NCI-H82 treated with DMSO at 0.1 percent for 48 hours (cell line): ENCODE measurements around the gene RCC1.
"Not testable (repeated sequence)": the region's sequence is repeated elsewhere in the genome, so short reads cannot be mapped to it uniquely, and the experiment has no call there.

Experiments used
- DNase-seq: peaks from one replicate; lab custom pipeline; 2025; ENCODE audit not compliant: unreplicated experiment; lab: John Stamatoyannopoulos, UW

RCC1 gene

DNA sequence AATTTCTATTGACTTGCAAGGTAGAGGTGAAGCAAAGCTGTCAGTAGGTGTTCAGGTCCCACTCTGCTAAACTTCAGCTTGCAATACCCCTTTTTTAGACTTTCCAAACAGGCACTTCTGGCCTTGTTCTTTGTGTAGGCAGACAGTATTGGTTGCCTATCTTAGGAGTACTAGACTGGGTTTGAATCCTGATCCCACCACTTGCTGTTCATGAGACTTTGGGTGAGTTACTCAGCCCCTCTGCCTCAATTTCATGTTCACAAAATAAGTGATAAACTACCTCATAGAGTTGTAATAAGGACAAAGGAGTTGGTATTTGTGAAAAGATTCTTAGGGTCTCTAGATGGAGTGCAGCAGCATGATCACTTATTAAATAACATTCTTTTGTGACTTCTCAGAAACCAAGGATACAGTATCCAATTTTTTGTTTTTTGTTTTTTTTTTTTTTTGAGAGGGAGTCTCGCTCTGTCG lies 5.2 kb downstream of the RCC1 start:
- no peak for DNase-seq

DNA sequence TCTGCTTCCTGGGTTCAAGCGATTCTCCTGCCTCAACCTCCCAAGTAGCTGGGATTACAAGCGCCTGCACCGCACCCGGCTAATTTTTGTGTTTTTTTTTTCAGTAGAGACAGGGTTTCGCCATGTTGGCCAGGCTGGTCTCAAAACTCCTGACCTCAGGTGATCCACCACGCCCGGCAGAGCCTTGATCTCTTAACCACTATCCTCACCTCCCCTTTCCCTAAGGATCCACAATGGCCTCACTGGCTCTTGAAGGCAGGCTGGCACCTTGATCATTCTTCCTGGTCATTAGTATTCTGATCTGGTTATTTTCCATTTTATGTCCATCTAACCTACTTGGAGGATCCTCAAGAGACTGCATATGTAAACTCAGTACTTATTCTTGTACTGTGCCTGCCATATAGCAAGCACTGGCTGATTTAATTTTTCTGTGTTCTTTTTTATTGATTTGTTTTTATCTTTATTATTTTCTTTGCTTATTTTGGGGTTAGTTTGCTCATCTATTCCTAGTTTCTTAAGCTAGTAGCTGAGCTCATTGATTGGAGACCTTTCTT lies 6.3 kb downstream of the RCC1 start:
- DNase-seq = no peak

DNA sequence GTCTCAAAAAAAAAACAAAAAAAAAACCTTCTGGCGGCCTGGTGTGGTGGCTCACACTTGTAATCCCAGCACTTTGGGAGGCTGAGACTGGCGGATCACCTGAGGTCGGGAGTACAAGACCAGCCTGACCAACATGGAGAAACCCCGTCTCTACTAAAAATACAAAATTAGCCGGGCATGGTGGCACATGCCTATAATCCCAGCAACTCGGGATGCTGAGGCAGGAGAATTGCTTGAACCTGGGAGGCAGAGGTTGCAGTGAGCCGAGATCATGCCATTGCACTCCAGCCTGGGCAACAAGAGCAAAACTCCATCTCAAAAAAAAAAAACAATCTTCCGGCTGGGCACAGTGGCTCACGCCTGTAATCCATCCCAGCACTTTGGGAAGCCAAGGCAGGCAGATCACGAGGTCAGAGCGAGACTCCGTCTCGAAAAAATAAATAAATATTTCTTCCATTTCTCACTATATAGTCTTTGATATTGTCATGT lies 8.6 kb downstream of the RCC1 start:
- DNase-seq = not testable (repeated sequence)

DNA sequence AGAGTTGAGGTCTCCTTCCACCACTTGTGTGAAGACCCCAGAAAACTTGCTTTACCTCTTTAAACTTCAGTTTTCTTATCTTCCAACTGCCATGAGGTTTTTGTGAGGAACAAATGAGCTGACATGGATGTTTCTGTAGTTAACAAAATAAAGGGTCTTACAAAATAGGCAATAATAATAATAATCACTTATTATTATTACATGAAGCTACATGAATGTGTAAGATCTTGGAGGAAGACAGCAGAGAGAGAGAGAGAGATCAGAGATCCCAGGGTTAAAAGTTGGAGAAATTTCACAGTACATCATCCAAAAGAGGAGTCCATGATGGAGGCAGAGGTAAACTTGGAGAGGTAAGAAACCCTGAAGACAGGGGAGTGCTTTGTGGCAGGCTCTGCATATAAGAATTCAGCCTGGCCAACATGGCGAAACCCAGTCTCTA lies 10.7 kb downstream of the RCC1 start:
- no peak for DNase-seq

DNA sequence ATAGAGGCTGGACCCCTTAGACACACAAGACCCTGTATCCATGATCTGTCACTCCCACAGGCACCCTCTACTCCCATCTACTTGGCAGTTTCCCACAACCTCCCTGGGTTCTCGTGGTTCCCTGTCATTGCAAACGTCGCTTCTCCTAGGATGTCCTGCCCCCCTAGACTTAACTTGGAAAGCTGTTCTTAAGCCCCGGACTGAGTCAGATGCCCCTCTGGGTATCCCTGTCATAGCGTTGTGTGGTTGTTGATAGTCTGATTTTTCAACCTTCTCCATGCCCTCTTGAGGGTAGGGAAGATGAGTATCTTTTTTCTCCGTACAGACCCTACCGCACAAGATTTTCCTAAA lies 11.8 kb downstream of the RCC1 start:
- peak; percentile 72 for DNase-seq

DNA sequence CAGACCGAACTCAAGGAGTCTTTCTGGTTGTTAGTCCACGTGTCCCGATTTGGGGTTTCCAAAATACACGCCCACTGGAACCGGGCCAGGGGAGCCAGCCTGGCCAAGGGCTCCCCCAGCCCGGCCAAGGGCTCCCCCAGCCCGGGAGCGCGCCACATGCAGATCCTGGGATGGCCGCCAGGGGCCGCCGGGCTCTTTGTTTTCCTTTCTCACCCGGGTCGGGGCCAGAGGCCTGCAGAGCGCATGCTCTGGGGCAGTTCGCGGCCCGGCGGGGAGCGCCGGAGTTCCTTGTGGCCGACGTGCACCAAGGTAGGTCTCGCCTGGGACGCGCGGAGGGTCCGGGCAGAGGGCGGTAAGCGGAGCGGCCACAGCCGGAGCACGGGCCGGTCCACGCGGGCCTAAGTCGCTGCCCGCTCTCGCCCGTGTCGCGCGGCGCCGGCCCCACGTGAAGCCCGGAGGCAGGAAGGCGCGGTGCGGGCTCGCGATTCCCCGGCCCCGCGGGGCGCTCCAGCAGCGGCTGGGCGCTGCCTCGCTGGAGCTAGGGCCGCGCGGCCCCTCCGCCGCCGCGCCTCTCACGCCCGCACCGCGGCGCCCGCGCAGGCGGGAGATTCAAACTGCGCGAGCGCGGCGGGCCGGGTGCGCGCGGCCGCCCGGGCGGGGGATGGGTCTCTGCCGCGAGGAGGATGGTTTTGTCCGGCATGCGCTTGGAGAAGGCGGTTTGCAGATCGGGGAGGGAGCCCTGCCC lies 12.3 kb downstream of the RCC1 start:
- peak; percentile 69 for DNase-seq

DNA sequence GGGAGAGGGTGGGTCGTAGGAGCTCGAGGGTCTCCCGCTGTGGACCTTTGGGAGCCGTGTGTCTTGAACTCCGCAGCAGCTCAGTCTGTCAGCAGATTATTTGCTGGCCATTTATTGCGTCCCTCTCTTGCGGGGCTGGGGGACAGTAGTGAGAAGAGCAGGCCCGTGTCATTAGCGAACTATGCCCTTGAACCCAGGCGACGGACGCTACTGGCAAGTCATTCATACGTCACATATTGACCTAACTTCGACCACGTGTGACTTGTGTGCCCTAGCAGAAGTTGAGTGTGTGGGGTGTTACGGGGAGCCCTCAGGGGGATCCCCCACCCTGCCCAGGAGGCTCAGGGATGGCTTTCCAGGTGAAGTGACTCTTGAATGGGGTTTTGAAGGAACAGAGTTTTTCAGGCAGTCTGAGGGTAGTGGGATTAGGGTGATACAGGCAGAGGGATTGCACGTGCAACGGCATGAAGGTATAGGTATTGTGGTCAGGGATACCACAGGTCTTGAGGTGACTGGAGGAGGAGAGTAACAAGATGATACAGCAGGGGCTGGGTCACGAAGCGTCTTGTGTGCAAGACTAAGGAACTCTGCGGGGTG lies 13.0 kb downstream of the RCC1 start:
- DNase-seq = no peak

DNA sequence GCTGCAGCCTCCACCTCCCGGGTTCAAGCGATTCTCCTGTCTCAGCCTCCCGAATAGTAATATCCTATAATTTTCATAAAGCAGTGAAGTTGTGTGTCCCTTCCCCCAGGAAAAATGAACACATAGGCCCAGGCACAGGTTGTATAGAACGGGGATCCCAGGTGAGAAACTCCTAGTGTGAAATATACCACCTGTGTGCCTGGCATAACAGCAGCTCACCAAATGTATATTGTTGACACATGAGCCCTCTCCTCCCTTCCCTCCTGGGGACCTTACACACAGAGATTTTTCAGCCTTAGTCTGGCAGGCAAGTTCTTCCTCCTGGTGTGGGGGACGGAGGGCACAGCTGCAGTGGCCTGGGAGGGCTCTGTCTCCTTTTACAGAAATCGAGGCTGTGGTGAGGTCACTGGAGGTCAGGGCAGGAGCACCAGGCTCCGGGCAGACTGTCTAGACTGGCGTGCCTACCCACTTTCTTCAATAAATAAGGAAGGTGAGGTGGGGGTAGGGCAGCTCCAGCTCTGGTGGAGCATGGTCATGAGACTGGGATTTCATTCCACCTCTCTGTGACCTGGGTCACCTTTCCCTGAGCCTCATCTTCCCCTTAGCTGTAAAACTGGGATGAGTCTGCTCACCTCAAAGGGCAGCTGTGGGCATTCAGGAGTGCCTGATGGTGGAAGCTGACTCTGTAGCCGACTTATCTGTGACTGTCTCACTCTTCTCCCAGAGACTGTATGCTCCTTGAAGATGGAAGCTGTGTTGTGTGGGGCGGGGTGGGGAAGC lies 14.3 kb downstream of the RCC1 start:
- no peak for DNase-seq

DNA sequence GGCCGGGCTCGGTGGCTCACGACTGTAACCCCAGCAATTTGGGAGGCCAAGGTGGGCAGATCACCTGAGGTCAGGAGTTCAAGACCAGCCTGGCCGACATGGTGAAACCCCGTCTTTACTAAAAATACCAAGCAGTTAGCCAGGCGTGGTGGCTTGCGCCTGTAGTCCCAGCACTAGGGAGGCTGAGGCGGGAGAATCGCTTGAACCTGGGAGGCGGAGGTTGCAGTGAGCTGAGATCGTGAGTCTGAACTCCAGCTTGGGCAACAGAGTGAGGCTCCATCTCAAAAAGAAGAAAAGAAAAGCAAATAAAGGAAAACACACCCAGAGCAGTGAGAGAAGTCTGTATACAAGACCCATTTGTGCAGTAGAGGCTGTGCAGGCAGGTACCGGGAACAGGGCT lies 15.0 kb downstream of the RCC1 start:
- DNase-seq = not testable (repeated sequence)

DNA sequence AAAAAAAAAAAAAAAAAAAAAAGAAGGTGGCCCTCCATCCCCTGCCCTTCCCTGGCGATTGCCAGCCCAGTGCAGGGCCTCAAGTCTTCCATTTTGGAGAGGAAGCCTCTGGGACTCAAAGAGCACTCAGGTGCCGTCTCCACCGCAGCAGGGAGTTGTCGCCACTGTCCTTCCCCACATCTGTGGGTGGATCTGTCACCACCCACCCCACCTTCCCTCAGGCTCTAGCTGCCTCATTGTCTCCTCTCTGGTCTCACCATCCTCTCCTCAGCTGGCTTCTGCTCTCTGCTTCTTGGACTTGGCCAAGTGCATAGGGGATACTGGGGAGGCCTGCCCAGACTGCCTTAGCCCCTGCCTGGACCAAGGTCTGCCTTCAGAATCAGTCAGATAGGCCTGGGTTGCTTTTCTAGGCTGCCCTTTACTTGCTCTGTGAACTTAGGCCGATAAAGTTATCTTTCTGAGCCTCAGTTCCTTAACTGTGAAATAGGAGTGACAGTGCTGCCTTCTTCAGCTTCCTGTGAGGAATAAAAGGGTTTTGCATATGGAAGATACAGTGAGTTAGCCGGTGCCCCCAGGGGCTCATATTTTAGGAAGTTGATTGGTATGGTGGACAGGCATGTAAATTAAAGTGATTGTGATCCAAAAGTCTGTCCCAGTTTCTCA lies 15.8 kb downstream of the RCC1 start:
- DNase-seq = no peak

DNA sequence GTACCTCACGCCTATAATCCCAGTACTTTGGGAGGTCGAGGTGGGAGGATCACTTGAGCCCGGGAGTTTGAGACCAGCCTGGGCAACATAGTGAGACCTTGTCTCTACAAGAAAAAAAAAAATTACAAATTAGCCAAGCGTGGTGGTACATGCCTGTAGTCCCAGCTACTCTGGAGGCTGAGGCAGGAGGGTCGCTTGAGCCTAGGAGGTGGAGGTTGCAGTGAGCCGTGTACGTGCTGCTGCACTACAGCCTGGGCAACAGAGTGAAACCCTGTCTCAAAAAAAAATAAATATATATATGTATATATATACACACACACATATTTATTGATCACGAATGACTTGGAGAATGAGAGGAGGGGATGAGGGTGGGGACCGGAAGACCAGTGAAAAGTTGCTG lies 16.7 kb downstream of the RCC1 start:
- not testable (repeated sequence) for DNase-seq

DNA sequence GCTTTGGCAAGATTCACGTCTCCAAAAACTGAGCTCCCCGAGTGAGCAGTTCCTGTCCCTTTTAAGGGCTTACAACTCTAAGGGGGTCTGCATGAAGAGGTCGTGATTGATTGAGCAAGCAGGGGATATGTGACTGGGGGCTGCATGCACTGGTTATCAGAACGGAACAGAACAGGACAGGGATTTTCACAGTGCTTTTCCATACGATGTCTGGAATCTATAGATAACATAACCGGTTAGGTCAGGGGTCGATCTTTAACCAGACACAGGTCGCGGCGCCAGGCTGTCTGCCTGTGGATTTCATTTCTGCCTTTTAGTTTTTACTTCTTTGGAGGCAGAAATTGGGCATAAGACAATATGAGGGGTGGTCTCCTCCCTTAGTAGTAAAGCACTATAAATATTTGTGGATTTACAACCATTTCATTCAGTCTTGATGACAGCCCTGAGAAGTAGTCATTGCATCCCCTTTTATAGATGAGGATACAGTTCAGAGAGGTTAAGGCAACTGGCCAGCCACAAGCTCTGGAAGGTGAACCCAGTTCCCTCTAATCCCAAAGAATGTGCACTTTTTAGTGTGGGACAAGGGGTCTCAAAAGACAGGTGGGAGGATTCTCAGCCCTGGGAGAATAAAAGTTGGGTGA lies 19.3 kb downstream of the RCC1 start:
- not testable (repeated sequence) for DNase-seq

DNA sequence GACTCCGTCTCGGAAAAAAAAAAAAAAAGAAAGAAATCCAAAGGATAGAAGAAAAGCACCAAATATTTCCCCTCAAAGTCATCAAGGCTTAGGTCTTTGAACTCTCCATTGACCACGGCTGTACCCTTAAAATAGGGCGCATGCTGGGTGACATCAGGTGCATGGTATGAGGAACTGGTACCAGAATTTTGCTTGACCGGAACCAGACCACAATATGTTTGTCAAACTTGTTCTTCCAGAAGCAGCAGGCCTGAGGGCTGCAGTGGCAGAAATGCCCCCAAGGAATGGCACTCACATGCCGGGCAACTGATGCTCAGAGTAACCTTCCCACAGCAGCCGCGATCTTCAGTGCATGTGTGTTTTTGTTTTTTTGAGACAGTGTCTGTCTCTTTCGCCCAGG lies 21.0 kb downstream of the RCC1 start:
- no peak for DNase-seq

DNA sequence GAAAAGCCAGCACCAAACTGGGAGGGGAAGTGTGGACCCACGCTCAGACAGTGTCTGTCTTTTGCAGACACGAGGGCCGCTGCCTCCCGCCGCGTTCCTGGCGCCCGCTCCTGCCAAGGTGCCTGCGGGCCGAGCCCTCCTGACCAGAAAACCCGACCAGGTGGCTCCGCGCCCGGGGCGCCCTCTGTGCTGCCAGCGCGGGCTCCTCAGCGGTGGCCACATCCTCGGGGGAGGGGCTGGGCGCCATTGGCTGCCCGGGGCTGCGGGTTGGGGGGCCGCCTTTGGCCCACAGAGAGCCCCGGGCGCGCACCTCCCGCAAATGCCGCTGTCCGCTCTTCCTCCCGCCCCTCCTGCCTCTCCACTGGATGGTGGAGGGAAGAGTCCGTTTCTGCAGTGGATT lies 24.6 kb downstream of the RCC1 start:
- no peak for DNase-seq

DNA sequence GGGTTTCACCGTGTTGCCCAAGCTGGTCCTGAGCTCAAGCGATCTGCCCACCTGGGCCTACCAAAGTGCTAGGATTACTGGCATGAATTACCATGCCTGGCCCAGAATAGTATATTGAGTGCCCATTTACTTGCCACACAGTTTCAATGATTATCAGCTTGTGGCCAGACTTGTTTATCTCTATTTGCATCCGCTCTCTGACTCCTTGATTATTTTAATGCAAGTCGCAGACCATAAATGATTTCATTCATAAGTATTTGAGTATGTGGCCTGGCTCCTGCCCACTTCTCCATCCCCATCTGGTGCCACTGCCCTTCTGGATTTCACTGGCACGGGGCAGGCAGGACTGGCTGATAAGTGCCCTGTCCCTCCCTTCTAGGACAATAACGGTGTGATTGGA lies 28.8 kb downstream of the RCC1 start:
- DNase-seq = no peak

DNA sequence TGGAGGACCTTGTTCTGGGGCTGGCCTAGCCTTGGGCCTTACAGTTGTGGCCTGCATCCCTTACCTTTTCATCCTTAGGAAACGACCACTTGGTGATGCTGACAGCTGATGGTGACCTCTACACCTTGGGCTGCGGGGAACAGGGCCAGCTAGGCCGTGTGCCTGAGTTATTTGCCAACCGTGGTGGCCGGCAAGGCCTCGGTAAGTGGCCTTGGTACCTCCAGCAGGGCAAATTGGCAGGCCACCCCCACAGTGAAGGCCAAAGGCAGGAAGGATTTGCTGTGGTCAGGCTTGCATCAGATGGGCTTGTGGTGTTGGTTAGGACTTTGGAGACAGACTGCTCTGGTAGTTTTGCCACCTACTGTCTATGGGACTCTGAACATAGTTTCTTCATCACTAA lies 29.3 kb downstream of the RCC1 start:
- DNase-seq = no peak

DNA sequence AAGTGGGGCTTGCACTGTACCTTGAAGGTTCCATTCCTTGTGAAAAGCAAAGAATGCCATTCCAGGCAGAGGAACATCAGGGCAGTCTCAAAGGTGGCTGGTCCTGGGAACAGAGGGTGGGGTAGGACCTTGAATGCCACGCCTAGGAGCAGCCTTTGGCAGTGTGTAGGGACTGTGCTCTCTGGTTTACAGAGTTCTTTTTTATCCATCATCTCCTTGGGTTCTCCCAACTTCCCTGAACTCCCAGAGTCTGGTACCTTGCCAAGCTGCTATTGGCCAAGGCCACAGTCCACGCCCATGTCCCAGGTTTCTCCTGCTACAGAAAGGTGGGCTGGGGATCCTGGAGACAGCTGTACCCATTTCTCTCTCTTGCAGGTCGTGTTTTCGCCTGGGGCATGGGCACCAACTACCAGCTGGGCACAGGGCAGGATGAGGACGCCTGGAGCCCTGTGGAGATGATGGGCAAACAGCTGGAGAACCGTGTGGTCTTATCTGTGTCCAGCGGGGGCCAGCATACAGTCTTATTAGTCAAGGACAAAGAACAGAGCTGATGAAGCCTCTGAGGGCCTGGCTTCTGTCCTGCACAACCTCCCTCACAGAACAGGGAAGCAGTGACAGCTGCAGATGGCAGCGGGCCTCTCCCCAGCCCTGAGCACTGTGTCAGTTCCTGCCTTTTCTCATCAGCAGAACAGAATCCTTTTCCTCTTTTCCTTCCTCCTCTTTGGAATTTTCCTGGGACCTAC lies 31.8 kb downstream of the RCC1 start:
- DNase-seq = no peak

DNA sequence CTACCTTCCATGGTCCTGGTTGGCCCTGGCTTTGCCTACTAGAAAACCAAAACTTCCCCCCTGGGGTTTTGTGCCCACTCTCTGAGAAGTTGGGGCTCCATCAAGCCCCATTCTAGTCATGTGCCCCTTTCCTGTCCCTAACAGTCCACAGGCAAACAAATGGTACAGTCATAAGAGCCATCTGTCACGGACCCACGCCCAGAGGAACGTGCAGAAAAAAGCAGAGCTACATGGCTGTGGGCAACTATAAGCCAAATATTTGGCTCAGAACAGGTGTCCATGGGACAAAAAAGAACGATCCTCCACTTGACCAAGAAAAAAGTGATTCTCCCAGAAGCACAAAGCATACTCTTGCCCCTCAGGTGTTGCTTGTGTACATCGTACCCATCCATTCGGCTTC lies 32.4 kb downstream of the RCC1 start:
- no peak for DNase-seq

DNA sequence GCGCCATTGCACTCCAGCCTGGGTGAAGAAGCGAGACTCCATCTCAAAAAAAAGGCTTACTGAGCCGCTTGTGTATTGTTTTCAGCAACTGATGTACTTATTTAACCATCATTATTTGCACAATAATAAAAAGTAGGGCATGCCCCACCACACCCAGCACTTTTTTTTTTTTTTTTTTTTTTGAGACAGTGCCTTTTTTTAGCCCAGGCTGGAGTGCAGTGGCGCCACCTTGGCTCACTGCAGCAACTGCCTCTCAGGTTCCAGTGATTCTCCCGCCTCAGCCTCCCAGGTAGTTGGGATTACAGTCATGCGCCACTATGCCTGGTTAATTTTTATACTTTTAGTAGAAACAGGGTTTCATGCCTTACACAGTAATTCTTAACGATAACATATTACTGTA lies 34.8 kb downstream of the RCC1 start:
- no peak for DNase-seq
